ENCODE measurements around the gene SCAP.

SCAP gene

GRCh38 chr3:47452453-47453215, 23.1 kb downstream of the SCAP start:
- TF ChIP-seq, protein P1, sequence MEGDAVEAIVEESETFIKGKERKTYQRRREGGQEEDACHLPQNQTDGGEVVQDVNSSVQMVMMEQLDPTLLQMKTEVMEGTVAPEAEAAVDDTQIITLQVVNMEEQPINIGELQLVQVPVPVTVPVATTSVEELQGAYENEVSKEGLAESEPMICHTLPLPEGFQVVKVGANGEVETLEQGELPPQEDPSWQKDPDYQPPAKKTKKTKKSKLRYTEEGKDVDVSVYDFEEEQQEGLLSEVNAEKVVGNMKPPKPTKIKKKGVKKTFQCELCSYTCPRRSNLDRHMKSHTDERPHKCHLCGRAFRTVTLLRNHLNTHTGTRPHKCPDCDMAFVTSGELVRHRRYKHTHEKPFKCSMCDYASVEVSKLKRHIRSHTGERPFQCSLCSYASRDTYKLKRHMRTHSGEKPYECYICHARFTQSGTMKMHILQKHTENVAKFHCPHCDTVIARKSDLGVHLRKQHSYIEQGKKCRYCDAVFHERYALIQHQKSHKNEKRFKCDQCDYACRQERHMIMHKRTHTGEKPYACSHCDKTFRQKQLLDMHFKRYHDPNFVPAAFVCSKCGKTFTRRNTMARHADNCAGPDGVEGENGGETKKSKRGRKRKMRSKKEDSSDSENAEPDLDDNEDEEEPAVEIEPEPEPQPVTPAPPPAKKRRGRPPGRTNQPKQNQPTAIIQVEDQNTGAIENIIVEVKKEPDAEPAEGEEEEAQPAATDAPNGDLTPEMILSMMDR (IDR thresholded peaks at IDR 0.05) = no peak

- TF ChIP-seq, protein P1 (IDR thresholded peaks at IDR 0.05) = no peak
Measured at GRCh38 chr3:47444103-47444502, 31.6 kb downstream of the SCAP start.

DNA sequence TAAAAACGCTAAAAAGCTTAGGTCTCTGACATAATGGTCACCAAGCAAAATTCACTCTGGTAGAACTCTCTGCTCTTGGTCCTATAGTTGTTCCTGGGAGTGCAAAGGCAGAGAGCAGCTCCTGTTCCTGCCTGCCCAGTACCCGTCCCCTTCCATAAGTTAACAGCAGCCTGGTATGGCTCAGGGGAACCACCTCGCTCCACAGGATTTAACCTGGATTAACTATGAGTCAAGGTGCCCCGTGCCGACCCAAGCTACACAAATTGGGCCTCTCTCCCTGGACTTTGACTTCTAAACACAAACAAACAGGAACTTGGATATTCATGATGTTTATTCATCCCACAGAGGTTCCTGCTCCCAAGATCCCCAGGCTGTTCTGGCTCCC, 32.1 kb downstream of the SCAP start:
- TF ChIP-seq, protein P1 (IDR thresholded peaks at IDR 0.05) = no peak

- TF ChIP-seq, protein P1 (IDR thresholded peaks at IDR 0.05) = no peak
Measured at GRCh38 chr3:47441796-47442551, 33.8 kb downstream of the SCAP start.

DNA sequence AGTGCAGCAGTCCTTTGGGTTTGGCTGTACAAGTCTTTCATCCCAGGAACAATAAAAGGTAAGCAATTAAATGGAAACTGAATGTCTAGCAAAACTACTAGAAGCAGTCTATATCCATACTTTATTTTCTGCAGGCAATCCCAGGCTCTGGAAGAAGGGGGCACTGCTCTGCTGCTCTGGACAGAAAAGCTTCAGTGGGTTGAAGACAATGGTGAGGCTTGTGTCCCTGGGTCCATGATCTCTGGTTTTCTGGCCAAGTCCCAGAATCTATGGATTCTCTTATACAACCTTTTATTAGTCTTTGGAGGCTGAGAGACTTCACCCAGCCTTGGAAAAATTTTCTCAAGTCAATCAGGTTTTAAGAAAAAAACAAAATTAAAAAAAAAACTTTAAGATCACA, 35.6 kb downstream of the SCAP start:
- TF ChIP-seq, protein P1 (IDR thresholded peaks at IDR 0.05) = no peak

GRCh38 chr3:47436180-47436579, 39.6 kb downstream of the SCAP start:
- TF ChIP-seq, protein P1 (IDR thresholded peaks at IDR 0.05) = no peak

- TF ChIP-seq, protein P1 (IDR thresholded peaks at IDR 0.05) = no peak
Measured at GRCh38 chr3:47434849-47435248, 40.9 kb downstream of the SCAP start.

Data from LNCAP (cell line).